WI38 (cell line): ENCODE data around the gene INPP5D.

Source experiments
- H3K4me3 ChIP-seq: 2 replicates; pipeline ENCODE4 v1.5.1; 2011; ENCODE audit warnings: low read depth, mild to moderate bottlenecking, control low read depth, low read length
- TF ChIP-seq, protein P1 (sequence below): IDR thresholded peaks from 2 replicates; pipeline ENCODE4 v1.5.1; 2012; ENCODE audit warnings: low read depth, mild to moderate bottlenecking, control low read depth, low read length

INPP5D gene

DNA sequence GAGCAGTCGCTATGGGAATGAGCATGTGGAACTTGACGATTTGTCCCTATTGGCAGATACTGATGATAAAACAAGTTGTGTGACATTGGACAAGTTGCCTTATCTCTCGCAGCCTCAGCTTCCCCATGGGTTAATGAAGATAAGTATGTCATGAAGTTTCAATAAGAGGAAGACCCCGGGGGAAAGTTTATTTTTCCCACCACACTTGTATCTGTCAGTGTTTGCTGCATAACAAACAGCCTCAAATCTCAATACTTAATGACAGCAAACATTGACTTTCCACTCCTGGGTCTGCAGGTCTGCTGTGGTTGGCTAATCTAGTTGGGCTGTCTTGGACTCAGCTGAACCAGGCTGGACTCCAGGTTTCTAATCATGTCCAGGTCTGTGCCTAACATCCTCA, 45.8 kb downstream of the INPP5D start:
- H3K4me3 ChIP-seq, result no peak overlapping the region
- TF ChIP-seq, protein P1, sequence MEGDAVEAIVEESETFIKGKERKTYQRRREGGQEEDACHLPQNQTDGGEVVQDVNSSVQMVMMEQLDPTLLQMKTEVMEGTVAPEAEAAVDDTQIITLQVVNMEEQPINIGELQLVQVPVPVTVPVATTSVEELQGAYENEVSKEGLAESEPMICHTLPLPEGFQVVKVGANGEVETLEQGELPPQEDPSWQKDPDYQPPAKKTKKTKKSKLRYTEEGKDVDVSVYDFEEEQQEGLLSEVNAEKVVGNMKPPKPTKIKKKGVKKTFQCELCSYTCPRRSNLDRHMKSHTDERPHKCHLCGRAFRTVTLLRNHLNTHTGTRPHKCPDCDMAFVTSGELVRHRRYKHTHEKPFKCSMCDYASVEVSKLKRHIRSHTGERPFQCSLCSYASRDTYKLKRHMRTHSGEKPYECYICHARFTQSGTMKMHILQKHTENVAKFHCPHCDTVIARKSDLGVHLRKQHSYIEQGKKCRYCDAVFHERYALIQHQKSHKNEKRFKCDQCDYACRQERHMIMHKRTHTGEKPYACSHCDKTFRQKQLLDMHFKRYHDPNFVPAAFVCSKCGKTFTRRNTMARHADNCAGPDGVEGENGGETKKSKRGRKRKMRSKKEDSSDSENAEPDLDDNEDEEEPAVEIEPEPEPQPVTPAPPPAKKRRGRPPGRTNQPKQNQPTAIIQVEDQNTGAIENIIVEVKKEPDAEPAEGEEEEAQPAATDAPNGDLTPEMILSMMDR, result no peak

DNA sequence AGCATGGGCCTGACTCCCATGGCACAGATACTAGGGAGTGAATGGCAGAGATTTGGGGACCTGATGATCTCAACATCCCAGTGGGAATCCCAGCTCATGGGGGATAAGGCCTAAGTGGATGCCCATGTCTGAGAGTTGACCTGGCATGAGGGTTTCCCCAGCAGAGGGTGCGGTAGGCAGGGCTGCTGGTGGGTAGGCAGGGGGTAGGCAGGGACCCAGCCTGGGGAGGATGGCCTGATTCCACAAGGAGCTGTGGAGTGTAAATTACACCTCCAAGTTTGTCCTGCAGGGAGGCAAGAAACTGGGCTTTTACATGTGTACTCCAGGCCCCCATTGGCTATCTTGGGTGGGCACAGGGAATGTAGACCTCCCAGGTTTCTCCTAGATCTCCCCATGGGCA, 46.9 kb downstream of the INPP5D start:
- TF ChIP-seq, protein P1, result no peak
- H3K4me3 ChIP-seq, result no peak overlapping the region

DNA sequence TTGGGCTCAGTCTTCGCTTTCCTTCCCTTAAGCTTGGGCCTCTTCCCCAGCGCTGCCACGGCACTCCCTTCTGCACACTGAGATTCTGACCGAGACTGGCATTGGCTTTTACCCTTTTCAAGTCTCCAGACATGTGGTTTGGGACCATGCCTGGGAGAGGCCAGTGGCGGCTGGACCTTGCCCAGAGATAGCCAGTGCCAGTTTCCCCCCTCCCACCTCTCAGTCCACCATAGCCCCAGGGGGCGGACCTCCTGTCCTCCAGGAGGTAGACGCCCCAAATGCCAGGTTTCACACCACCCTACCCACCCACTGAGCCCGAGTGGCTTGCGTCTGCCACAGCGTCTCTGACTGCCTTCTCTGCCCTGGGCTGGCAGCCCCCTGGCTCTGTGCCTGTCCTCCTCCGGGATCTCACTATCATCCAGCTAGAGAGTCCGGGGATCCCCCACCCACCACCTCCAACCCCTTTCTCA, 47.7 kb downstream of the INPP5D start:
- H3K4me3 ChIP-seq, result no peak overlapping the region
- TF ChIP-seq, protein P1, result no peak

DNA sequence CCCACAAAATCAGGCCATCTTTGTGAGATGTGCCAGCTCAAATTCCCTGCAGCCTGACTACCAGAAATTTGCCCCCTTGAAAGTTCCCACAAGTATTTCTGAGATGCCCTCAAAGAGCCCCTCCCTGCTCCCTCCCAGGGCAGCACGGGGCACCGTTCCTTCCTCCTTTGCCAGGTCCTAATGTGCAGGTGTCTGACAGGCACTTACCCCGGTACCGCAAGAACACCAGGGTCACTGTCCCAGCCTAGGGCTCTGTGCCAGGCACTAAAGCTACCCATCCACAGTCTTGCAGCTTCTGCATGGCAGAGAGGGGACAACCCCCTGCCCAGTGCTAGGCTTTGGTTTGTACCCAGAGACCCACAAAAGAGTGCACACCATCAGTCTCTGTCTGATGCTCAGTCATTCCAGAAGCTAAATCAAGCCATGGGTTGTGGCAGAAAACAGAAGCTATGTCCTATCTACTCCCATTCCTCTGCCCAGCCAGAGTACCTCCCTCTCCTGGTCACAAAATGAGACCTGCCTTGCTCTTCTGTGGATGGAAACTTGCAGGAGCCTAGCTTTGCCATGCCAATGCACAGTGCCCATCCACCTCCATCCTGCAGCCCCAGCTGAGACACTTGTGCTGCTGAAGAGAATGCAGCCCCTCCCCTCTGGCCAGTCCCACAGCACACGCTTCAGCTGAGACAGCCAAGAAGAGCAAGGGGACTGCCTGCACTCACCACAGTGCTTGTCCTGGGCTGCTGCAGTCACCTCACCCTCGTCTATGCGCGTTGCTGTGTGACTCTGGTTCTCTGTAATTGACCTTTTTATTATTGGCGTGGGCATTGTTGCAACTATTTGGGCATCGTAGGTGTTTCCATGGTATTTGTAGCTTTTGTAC, 48.7 kb downstream of the INPP5D start:
- TF ChIP-seq, protein P1, result no peak
- no peak overlapping the region for H3K4me3 ChIP-seq

DNA sequence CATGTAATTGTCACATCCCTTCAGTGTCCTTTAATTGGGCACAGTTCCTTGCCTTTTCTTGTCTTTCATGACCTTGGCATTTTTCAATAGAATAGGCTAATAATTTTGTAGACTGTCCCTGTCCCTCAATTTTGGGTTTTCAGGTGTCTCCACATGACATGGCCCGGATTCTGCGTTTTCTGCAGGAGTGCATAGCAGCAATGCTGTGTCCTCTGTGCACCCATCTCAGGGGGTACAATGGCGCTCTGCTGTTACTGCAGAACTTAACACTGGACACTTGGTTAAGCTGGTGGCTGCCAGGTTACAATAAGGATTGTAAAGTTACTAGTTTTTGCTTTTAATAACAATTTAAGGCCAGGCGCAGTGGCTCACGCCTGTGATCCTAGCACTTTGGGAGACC, 51.3 kb downstream of the INPP5D start:
- TF ChIP-seq, protein P1, result no peak
- H3K4me3 ChIP-seq, result no peak overlapping the region

DNA sequence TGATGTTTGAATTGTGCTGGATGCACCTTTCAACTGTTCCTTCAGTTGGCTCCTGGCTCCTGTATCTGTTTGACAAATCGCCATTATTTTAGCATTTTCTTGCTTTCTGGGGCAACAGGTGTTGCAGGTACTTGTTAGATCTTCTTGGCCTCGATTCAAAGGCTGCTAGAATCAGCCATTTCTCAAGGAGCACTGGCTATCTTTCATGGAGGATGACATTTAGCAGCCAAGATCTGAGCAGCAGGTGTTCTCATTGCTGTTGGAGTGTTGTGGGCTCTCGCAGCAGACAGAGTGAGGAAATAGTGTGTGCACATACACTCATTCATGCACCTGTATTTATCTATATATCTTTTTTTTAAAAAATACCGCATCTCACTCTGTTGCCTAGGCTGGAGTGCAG, 52.2 kb downstream of the INPP5D start:
- no peak overlapping the region for H3K4me3 ChIP-seq
- TF ChIP-seq, protein P1, result no peak

DNA sequence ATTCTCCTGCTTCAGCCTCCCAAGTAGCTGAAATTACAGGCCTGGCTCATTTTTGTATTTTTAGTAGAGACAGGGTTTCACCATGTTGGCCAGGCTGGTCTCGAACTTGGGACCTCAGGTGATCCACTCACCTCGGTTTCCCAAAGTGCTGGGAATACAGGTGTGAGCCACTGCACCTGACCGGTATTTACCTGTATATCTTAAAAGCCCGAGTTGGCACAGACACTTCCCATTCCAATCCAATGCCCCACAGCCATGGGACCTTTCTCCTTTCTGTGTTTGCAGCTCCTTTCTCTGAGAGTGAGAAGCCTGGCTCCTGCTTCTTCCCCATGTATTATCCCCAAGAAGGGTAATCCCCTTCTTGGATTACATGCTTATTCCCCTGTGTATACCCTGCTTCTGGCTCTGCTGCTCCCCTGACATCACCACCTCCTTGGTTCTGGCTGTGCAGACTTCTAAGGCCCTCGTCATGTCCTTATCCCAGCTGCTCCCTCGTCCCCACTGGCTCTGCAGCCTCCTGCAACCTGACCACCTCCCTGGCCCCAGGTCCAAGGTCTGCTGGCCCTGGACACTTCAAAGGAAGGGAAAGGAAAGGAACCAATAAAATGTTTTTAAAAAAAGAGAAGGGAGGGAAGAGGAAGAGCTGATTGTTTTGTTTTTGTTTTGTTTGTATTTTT, 52.8 kb downstream of the INPP5D start:
- TF ChIP-seq, protein P1, result no peak
- no peak overlapping the region for H3K4me3 ChIP-seq
